ENCODE results near the gene LIX1L. TPM values are rescaled to one million over a fixed set of nuclear protein-coding genes. Genes with fewer than 3 reads are reported as not detected.

Gene LIX1L
- polyA plus RNA-seq, 2 of the 4 experiments (the other 2 are of a cell fraction): 10.5 to 35.8 TPM

DNA sequence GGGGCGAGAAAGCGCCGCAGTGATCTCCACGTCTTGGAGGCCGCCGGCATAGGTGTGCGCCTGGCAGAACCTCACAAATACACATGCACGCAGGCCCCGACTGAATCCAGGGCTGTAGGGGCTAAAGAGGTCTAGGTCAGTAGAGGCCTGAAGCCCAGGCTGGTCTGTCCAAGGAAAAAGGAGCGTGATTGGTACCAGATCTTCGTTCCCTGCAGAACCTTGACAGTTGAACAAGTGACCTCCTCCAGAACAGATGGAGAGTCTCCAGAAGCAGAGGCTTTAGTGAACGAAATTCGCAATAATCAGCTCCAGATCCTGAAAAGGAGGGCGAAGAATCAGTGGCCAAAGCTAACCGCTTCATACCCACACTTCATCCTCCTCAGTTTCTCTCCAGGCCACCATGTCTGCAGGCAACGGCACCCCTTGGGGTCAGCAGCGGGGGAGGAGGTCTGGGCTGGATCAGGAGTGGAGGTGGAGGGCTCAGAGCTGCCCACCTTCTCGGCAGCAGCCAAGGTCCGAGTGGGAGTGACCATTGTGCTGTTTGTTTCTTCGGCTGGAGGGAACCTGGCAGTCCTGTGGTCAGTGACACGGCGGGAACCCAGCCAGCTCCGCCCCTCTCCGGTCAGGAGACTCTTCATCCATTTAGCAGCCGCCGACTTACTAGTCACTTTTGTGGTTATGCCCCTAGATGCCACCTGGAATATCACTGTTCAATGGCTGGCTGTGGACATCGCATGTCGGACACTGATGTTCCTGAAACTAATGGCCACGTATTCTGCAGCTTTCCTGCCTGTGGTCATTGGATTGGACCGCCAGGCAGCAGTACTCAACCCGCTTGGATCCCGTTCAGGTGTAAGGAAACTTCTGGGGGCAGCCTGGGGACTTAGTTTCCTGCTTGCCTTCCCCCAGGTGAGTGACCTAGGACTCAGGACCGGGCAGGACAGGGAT, 38.6 kb downstream of the LIX1L start:
- FAIRE-seq (no peak), ATAC-seq (peak; percentile 92 to 93), DNase-seq (ENCODE audit: low read depth in 1 of 2, low spot score in 1 of 2) (peak; percentile 47 to 53)
- ChIA-PET CTCF (interaction anchor here (1.0 to 2.0 kb wide), 6 partner anchors 8 to 88 kb away, joined by 3 to 17 read pairs (median 8); partner anchors contain the start of genes ITGA10, NUDT17 and RBM8A), POLR2A (interaction anchor here (0.7 to 2.5 kb wide), 8 partner anchors 8 to 119 kb away, joined by 4 to 23 read pairs (median 6); partner anchors contain the start of genes ANKRD34A, LIX1L, PIAS3 and POLR3GL)
- Histone ChIP-seq H3K9me3 (no peaks in the 10 kb centered on the region), H3K27ac (peak overlapping the region; percentile 85 to 92), H3K4me1 (peaks cover 10% of the 10 kb centered on the region), H3K4me3 (peak overlapping the region; percentile 85), H3K4me2 (peak overlapping the region; percentile 91)
- 14% methylated on average over 28 of the region's 33 CpGs for WGBS (ENCODE audit: missing lambda C conversion rate)
- TF ChIP-seq POLR2A (IDR thresholded peaks at IDR 0.05; ENCODE audit: low read length): peak; percentile 24
- TF ChIP-seq, protein P1, sequence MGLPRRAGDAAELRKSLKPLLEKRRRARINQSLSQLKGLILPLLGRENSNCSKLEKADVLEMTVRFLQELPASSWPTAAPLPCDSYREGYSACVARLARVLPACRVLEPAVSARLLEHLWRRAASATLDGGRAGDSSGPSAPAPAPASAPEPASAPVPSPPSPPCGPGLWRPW (IDR thresholded peaks at IDR 0.05): no peak

DNA sequence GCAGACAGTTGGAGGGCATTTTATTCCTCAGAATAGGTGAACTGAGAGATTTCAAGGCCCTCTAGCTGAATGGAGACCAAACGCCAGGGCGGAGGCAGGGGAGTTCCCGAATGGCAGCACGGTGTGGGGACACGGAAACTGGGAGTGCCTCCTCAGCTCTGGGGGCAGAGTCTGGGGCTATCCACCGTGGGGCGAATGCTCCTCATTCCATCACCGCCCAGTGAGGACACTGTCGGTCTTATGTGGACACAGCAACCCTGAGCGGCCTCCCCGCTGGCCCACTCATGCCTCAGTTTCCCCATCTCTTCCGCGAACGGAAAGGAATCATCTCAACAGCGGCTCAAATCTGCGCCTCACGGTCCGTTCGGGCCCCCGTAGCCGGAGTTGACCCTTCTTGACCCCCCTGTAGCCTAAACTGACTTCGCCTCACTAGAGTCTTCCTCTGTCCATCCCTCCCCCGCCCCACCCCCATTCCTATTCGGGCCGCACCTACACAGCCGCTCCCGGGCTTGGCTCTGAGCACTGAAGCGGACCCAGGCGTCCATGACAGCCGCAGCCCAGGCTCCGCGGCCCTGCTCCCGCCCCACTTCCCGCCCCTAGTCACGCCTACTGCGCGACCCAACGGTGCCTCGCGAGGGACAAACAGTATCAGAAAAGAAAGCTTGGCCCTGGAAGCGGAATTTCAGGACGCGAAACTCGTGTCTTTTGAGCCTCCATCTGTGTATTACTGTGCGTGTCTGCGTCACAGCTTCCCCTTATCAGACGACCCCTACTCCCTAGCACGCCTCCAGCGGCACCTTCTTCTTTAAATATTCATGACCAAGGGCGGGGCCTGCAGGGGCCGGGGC, 39.4 kb downstream of the LIX1L start, which contains the start of gene PEX11B:
TSS of gene PEX11B (minus strand) at position 574 of the 848 bp plus-strand sequence. CDS start at position 545, 29 bp downstream.
- no peaks in the 10 kb centered on the region for H3K9me3 ChIP-seq
- H3K4me2 ChIP-seq: peak within 1 kb of the TSS; percentile 91
- H3K27ac ChIP-seq: peak within 1 kb of the TSS; percentile 85 to 92
- H3K4me1 ChIP-seq: peaks cover 10% of the 10 kb centered on the region
- CTCF ChIA-PET: interaction anchor here (1.0 to 2.0 kb wide), 7 partner anchors 8 to 89 kb away, joined by 3 to 17 read pairs (median 6); partner anchors contain the start of genes ITGA10, NUDT17 and RBM8A
- WGBS (ENCODE audit: missing lambda C conversion rate): 1% methylated on average over 33 of the region's 51 CpGs
- TF ChIP-seq NR3C1 (IDR thresholded peaks at IDR 0.05) (no peak), CHD2 (IDR thresholded peaks at IDR 0.05; ENCODE audit: low read length, partially characterized antibody) (peak; percentile 82), KDM1A (IDR thresholded peaks at IDR 0.05; ENCODE audit: low read depth) (no peak), KDM5A (IDR thresholded peaks at IDR 0.05) (peak; percentile 81; the same call in 1 of the 2 replicates), GATA3 (IDR thresholded peaks at IDR 0.05; ENCODE audit: borderline replicate concordance) (peak; percentile 26; the same call in 1 of the 2 replicates), JUN (IDR thresholded peaks at IDR 0.05) (peak; percentile 35 to 64; a peak in 3 of 5 replicates), PHF8 (IDR thresholded peaks at IDR 0.05; ENCODE audit: borderline replicate concordance, low read depth) (peak; percentile 34), FOSB (CRISPR knock-in tag; IDR thresholded peaks at IDR 0.05) (no peak), CBX8 (IDR thresholded peaks at IDR 0.05) (no peak), SMC3 (IDR thresholded peaks at IDR 0.05) (0 out of 3 replicates have a peak, but pooled peaks have one; percentile 5), HDAC2 (IDR thresholded peaks at IDR 0.05) (no peak), RAD21 (conservative IDR thresholded peaks at IDR 0.05 in 1 of 2, IDR thresholded peaks at IDR 0.05 in 1 of 2) (no peak), POLR2A (IDR thresholded peaks at IDR 0.05; ENCODE audit: low read length) (peak; percentile 45), SREBF2 (IDR thresholded peaks at IDR 0.05) (no peak), HOXB13 (CRISPR knock-in tag; IDR thresholded peaks at IDR 0.05; ENCODE audit: low read depth) (no peak)
- TF ChIP-seq, protein P2, sequence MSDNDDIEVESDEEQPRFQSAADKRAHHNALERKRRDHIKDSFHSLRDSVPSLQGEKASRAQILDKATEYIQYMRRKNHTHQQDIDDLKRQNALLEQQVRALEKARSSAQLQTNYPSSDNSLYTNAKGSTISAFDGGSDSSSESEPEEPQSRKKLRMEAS (IDR thresholded peaks at IDR 0.05): peak; percentile 62
- TF ChIP-seq, protein P3, sequence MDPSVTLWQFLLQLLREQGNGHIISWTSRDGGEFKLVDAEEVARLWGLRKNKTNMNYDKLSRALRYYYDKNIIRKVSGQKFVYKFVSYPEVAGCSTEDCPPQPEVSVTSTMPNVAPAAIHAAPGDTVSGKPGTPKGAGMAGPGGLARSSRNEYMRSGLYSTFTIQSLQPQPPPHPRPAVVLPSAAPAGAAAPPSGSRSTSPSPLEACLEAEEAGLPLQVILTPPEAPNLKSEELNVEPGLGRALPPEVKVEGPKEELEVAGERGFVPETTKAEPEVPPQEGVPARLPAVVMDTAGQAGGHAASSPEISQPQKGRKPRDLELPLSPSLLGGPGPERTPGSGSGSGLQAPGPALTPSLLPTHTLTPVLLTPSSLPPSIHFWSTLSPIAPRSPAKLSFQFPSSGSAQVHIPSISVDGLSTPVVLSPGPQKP (IDR thresholded peaks at IDR 0.05; ENCODE audit: low read depth, low read length): no peak
- TF ChIP-seq, protein P4, sequence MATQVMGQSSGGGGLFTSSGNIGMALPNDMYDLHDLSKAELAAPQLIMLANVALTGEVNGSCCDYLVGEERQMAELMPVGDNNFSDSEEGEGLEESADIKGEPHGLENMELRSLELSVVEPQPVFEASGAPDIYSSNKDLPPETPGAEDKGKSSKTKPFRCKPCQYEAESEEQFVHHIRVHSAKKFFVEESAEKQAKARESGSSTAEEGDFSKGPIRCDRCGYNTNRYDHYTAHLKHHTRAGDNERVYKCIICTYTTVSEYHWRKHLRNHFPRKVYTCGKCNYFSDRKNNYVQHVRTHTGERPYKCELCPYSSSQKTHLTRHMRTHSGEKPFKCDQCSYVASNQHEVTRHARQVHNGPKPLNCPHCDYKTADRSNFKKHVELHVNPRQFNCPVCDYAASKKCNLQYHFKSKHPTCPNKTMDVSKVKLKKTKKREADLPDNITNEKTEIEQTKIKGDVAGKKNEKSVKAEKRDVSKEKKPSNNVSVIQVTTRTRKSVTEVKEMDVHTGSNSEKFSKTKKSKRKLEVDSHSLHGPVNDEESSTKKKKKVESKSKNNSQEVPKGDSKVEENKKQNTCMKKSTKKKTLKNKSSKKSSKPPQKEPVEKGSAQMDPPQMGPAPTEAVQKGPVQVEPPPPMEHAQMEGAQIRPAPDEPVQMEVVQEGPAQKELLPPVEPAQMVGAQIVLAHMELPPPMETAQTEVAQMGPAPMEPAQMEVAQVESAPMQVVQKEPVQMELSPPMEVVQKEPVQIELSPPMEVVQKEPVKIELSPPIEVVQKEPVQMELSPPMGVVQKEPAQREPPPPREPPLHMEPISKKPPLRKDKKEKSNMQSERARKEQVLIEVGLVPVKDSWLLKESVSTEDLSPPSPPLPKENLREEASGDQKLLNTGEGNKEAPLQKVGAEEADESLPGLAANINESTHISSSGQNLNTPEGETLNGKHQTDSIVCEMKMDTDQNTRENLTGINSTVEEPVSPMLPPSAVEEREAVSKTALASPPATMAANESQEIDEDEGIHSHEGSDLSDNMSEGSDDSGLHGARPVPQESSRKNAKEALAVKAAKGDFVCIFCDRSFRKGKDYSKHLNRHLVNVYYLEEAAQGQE (IDR thresholded peaks at IDR 0.05): peak; percentile 78
- peak; percentile 87 to 89 for DNase-seq (ENCODE audit: low read depth in 1 of 2, low spot score in 1 of 2)
- H3K4me3 ChIP-seq: peak within 1 kb of the TSS; percentile 85
- POLR2A ChIA-PET: interaction anchor here (0.7 to 2.5 kb wide), 8 partner anchors 9 to 120 kb away, joined by 4 to 23 read pairs (median 6); partner anchors contain the start of genes ANKRD34A, LIX1L, PIAS3 and POLR3GL
- FAIRE-seq: no peak
- peak; percentile 89 to 95 for ATAC-seq

All from A549 (cell line).